D721Med (cell line): ENCODE results near the gene FBXO31.
A peak's percentile ranks its signal among the peaks of the same experiment; 100 is the strongest.

ENCODE experiments used
- DNase-seq: peaks from one replicate; pipeline ENCODE4 v3.0.0; 2011; ENCODE audit warnings: low spot score; ENCODE audit not compliant: insufficient read length
- FAIRE-seq: peaks from 2 replicates; lab custom pipeline; 2011; peaks lifted over from hg19 to GRCh38; lab: Jason Lieb, UNC
- TF ChIP-seq, protein P1 (sequence below): IDR thresholded peaks from 2 replicates; pipeline ENCODE4 v1.5.1; 2012; ENCODE audit warnings: mild to moderate bottlenecking, control low read depth; ENCODE audit not compliant: insufficient read depth; ENCODE audit errors: missing control alignments

FBXO31 gene

GRCh38 chr16:87383505-87384161 is at the start of gene FBXO31:
TSS of gene FBXO31 (minus strand) at chr16:87383776. CDS start at chr16:87383744, 32 bp downstream.
- FAIRE-seq = no peak
- TF ChIP-seq, protein P1, sequence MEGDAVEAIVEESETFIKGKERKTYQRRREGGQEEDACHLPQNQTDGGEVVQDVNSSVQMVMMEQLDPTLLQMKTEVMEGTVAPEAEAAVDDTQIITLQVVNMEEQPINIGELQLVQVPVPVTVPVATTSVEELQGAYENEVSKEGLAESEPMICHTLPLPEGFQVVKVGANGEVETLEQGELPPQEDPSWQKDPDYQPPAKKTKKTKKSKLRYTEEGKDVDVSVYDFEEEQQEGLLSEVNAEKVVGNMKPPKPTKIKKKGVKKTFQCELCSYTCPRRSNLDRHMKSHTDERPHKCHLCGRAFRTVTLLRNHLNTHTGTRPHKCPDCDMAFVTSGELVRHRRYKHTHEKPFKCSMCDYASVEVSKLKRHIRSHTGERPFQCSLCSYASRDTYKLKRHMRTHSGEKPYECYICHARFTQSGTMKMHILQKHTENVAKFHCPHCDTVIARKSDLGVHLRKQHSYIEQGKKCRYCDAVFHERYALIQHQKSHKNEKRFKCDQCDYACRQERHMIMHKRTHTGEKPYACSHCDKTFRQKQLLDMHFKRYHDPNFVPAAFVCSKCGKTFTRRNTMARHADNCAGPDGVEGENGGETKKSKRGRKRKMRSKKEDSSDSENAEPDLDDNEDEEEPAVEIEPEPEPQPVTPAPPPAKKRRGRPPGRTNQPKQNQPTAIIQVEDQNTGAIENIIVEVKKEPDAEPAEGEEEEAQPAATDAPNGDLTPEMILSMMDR = peak; percentile 4
- DNase-seq = no peak

- TF ChIP-seq, protein P1 = no peak
- DNase-seq (no peak), FAIRE-seq (no peak)
Observed at GRCh38 chr16:87432330-87432915, 48.8 kb upstream of the FBXO31 start.

- FAIRE-seq (no peak), DNase-seq (no peak)
- TF ChIP-seq, protein P1 = no peak
Observed at GRCh38 chr16:87431926-87432325, 48.4 kb upstream of the FBXO31 start.

DNA sequence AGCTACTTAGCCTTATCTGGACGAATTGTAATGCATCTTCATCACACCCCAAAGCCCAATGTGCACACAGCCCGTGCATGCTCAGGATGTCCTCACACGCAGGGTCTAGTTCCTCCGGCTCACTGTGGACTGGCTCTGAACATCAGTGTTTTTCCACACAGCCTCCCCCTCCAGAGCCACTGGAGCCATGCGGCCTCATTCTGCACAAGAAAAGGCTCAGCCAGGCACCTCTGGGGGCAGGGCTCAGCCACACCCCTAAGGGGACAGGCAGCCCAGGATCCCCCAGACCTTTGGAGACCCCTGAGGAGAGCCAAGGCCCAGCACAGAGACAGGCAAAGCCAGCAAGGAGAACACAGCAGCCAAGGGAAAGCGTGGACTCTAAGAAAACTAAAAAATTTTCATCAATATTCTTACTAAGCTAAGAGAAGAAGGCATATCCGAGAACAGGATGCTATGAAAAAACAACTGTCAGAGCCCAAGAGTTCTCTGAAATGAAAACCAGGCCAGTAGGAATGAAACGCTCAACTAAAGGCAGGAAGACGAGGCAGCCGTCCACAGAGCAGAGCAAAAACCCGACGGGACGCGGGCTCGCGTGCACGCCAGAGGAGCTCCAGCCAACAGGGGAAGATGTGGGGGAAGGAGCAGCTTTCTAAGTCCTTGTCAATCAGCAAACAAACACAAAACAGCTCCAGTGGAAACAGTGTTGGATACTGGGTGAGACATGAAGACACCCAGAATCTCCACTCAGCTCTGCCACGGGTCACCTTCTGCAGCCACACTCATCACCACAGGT is 43.0 kb upstream of the FBXO31 start:
- FAIRE-seq = no peak

DNA sequence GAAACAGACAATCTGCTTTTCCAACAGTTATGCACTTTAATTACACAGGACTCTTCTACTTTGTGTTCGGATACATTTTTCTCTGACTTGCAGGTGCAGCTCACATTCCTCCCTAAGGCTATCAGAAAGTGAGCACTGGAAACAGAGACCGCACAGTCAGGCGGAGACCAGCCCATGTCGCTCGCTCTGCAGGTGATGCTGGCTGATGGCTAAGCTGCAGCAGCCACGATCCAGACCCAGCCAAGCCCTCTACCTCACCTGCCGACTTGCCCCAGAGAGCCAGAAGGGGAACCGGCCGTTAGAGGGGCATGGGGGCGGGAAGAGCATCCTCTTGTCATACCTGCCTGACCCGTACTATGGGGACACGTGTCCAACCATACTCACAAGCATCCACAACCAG is 42.4 kb upstream of the FBXO31 start:
- FAIRE-seq (no peak), DNase-seq (no peak)
- TF ChIP-seq, protein P1 = no peak

More for the DNA sequence above, 43.0 kb upstream of the FBXO31 start:
- TF ChIP-seq, protein P1 = no peak
- no peak for DNase-seq

DNA sequence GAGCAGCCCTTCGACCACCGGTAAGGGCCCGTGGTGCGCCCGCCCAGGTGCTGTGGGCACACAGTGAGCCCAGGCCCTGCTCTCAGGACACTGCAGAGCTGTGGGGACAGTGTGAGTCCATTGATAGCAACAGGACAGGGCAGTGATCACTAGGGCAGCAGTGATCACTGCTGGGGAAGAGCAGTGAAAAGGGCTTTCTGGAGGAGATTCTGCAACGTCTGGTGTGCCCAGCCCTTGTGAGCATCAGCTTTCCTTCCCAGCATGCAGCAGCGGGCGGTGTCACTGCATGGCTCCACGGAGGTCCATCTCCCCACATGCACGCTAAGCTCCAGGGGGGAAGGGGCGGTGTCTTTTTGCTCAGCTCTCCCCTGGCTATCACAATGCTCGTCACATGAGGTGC is 40.7 kb upstream of the FBXO31 start:
- DNase-seq = no peak
- no peak for FAIRE-seq
- TF ChIP-seq, protein P1 = no peak
